GM12878 (cell line): ENCODE measurements around the gene EIF4E1B. TPM values are rescaled to one million over a fixed set of nuclear protein-coding genes. Genes with fewer than 3 reads are reported as not detected.

Experiments
- ATAC-seq: fragments of 200-7000 bp; cut with Tn5 transposase; 3 replicates; pipeline ENCODE4 v1.9.1; 2020; ENCODE audit warnings: mild to moderate bottlenecking, moderate library complexity
- BruUV-seq: library from RNA; stranded (reverse); fragments of 400-500 nt; replicated peaks from 2 replicates; lab custom pipeline; 2021; lab: Mats Ljungman, UMichigan
- CTCF ChIA-PET: fragments of 300-600 bp; sonication (Branson Sonifier 250); formaldehyde crosslinking; extraction: SDS; loops from one replicate; lab custom pipeline; 2021; ENCODE audit warnings: inconsistent platforms; lab: Yijun Ruan, JAX
- POLR2A ChIA-PET: fragments of 350-600 bp; formaldehyde crosslinking; extraction: SDS; loops from one replicate; lab custom pipeline; 2021; ENCODE audit warnings: inconsistent platforms; lab: Charles Lee
- RAD21 ChIA-PET: fragments of 300-600 bp; sonication (Branson Sonifier 250); formaldehyde crosslinking; loops from one replicate; lab custom pipeline; 2023; ENCODE audit warnings: antibody characterized with exemption; ENCODE audit not compliant: unreplicated experiment; lab: Charles Lee
- SMC1A ChIA-PET: fragments of 300-600 bp; sonication (Branson Sonifier 250); formaldehyde crosslinking; loops from one replicate; lab custom pipeline; 2023; ENCODE audit not compliant: unreplicated experiment, uncharacterized antibody; lab: Charles Lee
- DNase-seq: peaks from one replicate; pipeline ENCODE4 v3.0.0-alpha.2; 2011; ENCODE audit warnings: low read depth, low spot score
- FAIRE-seq: peaks from 3 replicates; lab custom pipeline; 2011; peaks lifted over from hg19 to GRCh38; lab: Jason Lieb, UNC
- H2AFZ ChIP-seq: 2 replicates; pipeline ENCODE4 v1.6.0; 2011; ENCODE audit warnings: low read depth, low read length, control low read depth; ENCODE audit not compliant: control insufficient read depth
- H3K27ac ChIP-seq: 2 replicates; pipeline ENCODE4 v1.5.1; 2011; ENCODE audit warnings: control low read depth; ENCODE audit not compliant: control insufficient read depth, insufficient read depth
- H3K27me3 ChIP-seq, 2 experiments: replicated peaks in 1 of 2; 2 replicates each; pipeline versions ENCODE4 v1.6.0 to v1.6.1; 2011; ENCODE audit warnings: low read length in 1 of 2; ENCODE audit not compliant: control insufficient read depth in 2 of 2, insufficient read depth in 2 of 2
- H3K36me3 ChIP-seq, 2 experiments: 2 replicates each; pipeline ENCODE4 v1.5.1; 2011; ENCODE audit warnings: low read length in 1 of 2; ENCODE audit not compliant: control insufficient read depth in 2 of 2, insufficient read depth in 2 of 2
- H3K4me1 ChIP-seq: 2 replicates; pipeline ENCODE4 v1.6.1; 2011; ENCODE audit warnings: mild to moderate bottlenecking, low read length, moderate library complexity, mixed read lengths; ENCODE audit not compliant: control insufficient read depth, insufficient read depth
- H3K4me2 ChIP-seq: 2 replicates; pipeline ENCODE4 v1.6.0; 2011; ENCODE audit warnings: control low read depth; ENCODE audit not compliant: control insufficient read depth, insufficient read depth
- H3K4me3 ChIP-seq: fragments of 200-600 bp; sonication (generic); 2 replicates; pipeline ENCODE4 v1.5.1; 2016
- H3K79me2 ChIP-seq: 2 replicates; pipeline ENCODE4 v1.6.0; 2011; ENCODE audit warnings: low read length; ENCODE audit not compliant: control insufficient read depth, insufficient read depth
- H3K9ac ChIP-seq: 2 replicates; pipeline ENCODE4 v1.8.0; 2011; ENCODE audit warnings: low read length, control low read depth, mixed read lengths; ENCODE audit not compliant: control insufficient read depth, insufficient read depth
- H3K9me3 ChIP-seq: replicated peaks from 3 replicates; pipeline ENCODE4 v1.5.1; 2011; ENCODE audit warnings: mild to moderate bottlenecking, low read length; ENCODE audit not compliant: control insufficient read depth, insufficient read depth
- H4K20me1 ChIP-seq: 2 replicates; pipeline ENCODE4 v1.6.0; 2011; ENCODE audit not compliant: control insufficient read depth, insufficient read depth
- CHD4 ChIP-seq: fragments of 200-600 bp; sonication (generic); IDR thresholded peaks from 2 replicates; pipeline ENCODE4 v1.6.1; 2016; ENCODE audit warnings: mild to moderate bottlenecking
- FOXM1 ChIP-seq: IDR thresholded peaks from 2 replicates; pipeline ENCODE4 v1.6.1; 2012; ENCODE audit warnings: low read depth, mild to moderate bottlenecking, inconsistent platforms, low read length, moderate library complexity
- RFX5 ChIP-seq: IDR thresholded peaks from 2 replicates; pipeline ENCODE4 v1.6.1; 2011; ENCODE audit warnings: low read depth, low read length, improper control_type of control experiment
- ZBTB40 ChIP-seq: fragments of 450-650 bp; IDR thresholded peaks from 2 replicates; pipeline ENCODE4 v1.6.1; 2016; ENCODE audit warnings: mild to moderate bottlenecking, moderate library complexity, borderline replicate concordance
- ZNF622 ChIP-seq: fragments of 450-650 bp; IDR thresholded peaks from 2 replicates; pipeline ENCODE4 v1.6.1; 2017; ENCODE audit warnings: mild to moderate bottlenecking, inconsistent platforms
- WGBS: methylation state at CpG from one replicate; pipeline ENCODE4 v1.1.6; 2016; ENCODE audit warnings: low lambda C conversion rate; ENCODE audit not compliant: insufficient replicate concordance, insufficient coverage; ENCODE audit errors: missing lambda C conversion rate; 5-methylcytosine and 5-hydroxymethylcytosine counted together
- in situ Hi-C: fragments of 300-500 bp; cut with MboI; formaldehyde crosslinking; loops from 9 replicates; pipeline ENCODE4 v1.14.3; 2018; ENCODE audit warnings: mixed read lengths
- intact Hi-C: fragments of 100-400 bp; cut with micrococcal nuclease; formaldehyde crosslinking; loops from one replicate; pipeline ENCODE4 v1.14.2; 2022; ENCODE audit not compliant: unreplicated experiment
- polyA plus RNA-seq, 11 experiments: library from polyadenylated mRNA; depleted of rRNA in 4 of 11; unstranded in 6 of 11; stranded (reverse) in 5 of 11; fragments of >200 nt; fragmentation: Nextera tagmentation in 4 of 11; fragmentation: Illumina TruSeq in 1 of 11; extraction: Ambion mirVana in 4 of 11; extraction: Trizol in 1 of 11; gene quantifications; 1 replicate in 1 of 11; 2 replicates in 10 of 11; pipeline versions ENCODE4 v1.2.1 to v1.2.3, GENCODE V29; 2011 to 2016; ENCODE audit warnings: inconsistent platforms in 2 of 11, missing spikeins in 2 of 11, low read depth in 1 of 11
- total RNA-seq, 4 experiments: library from RNA; depleted of rRNA in 3 of 4; stranded (reverse); fragments of >200 nt in 3 of 4; fragmentation: Illumina TruSeq in 1 of 4; extraction: Trizol in 1 of 4; gene quantifications; 2 replicates each; pipeline versions ENCODE4 v1.2.1 to v1.2.3, GENCODE V29; 2013 to 2021

The EIF4E1B gene
- total and polyA plus RNA-seq, 10 of the 15 experiments (the other 5 are each of a cell fraction or from before 2014, with no cell fraction given), result not detected

GRCh38 chr5:176587398-176587797 is 43.1 kb upstream of the EIF4E1B start:
- no peak overlapping the region for H2AFZ ChIP-seq
- ATAC-seq (no peak), FAIRE-seq (no peak), DNase-seq (no peak)
- H3K4me1 ChIP-seq, result no peaks in the 10 kb centered on the region
- H4K20me1 ChIP-seq, result no peaks in the 10 kb centered on the region
- H3K9me3 ChIP-seq, result peaks cover 8% of the 10 kb centered on the region; the same call in 2 of the 3 replicates
- H3K4me2 ChIP-seq, result no peak overlapping the region
- intact Hi-C loops, result no loop called here
- no peak overlapping the region for H3K4me3 ChIP-seq
- TF ChIP-seq FOXM1 (no peak), CHD4 (no peak), ZNF622 (no peak), RFX5 (no peak), ZBTB40 (no peak)
- in situ Hi-C loops, result loop anchor here (25.0 kb wide), 1 partner anchor 850 kb away; no protein-coding TSS in a partner anchor
- BruUV-seq, result no TSS peak
- POLR2A ChIA-PET, result no interaction called here
- CTCF ChIA-PET, result interaction anchor here (1.1 to 1.2 kb wide), 2 partner anchors 10 to 73 kb away, joined by 3 read pairs; no protein-coding TSS in a partner anchor
- SMC1A ChIA-PET, result no interaction called here
- no peaks in the 10 kb centered on the region for H3K27me3 ChIP-seq
- H3K9ac ChIP-seq, result no peak overlapping the region
- H3K36me3 ChIP-seq, result no peaks in the 10 kb centered on the region
- WGBS, result 53% methylated on average over 7 of the region's 7 CpGs
- no peaks in the 10 kb centered on the region for H3K79me2 ChIP-seq
- H3K27ac ChIP-seq, result no peak overlapping the region
- RAD21 ChIA-PET, result no interaction called here
